ENCODE results near the gene LNPEP.

DNA sequence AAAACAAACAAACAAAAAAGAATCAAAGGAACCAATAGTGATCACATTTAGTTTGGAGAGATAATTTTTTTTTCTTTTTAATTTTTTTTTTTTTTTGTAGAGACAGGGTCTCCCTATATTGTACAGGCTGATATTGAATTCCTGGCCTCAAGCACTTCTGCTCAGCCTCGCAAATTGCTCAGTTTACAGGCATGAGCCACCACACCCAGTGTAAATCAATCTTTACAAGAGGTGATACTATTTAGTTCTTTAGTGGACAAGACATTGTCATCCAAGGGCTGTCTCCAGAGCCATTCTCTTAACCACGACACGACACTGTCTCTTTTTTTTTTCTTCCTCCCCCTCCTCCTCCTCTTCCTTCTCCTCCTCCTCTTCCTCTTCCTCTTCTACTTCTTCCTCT is 30.0 kb upstream of the LNPEP start:
- TF ChIP-seq SP1 (IDR thresholded peaks at IDR 0.05) (no peak), SP1 (CRISPR knock-in tag; IDR thresholded peaks at IDR 0.05) (no peak), KDM1A (CRISPR knock-in tag; IDR thresholded peaks at IDR 0.05) (no peak), NFIC (IDR thresholded peaks at IDR 0.05; ENCODE audit: low read length) (no peak), EZH2 (conservative IDR thresholded peaks at IDR 0.05; ENCODE audit: low read depth, low read length) (no peak), CHD2 (IDR thresholded peaks at IDR 0.05; ENCODE audit: low read depth, low read length) (no peak), MEIS1 (CRISPR knock-in tag; IDR thresholded peaks at IDR 0.05; ENCODE audit: borderline replicate concordance) (no peak), TAF1 (CRISPR knock-in tag; IDR thresholded peaks at IDR 0.05) (no peak), EED (CRISPR knock-in tag; IDR thresholded peaks at IDR 0.05) (no peak)
- TF ChIP-seq, protein P1, sequence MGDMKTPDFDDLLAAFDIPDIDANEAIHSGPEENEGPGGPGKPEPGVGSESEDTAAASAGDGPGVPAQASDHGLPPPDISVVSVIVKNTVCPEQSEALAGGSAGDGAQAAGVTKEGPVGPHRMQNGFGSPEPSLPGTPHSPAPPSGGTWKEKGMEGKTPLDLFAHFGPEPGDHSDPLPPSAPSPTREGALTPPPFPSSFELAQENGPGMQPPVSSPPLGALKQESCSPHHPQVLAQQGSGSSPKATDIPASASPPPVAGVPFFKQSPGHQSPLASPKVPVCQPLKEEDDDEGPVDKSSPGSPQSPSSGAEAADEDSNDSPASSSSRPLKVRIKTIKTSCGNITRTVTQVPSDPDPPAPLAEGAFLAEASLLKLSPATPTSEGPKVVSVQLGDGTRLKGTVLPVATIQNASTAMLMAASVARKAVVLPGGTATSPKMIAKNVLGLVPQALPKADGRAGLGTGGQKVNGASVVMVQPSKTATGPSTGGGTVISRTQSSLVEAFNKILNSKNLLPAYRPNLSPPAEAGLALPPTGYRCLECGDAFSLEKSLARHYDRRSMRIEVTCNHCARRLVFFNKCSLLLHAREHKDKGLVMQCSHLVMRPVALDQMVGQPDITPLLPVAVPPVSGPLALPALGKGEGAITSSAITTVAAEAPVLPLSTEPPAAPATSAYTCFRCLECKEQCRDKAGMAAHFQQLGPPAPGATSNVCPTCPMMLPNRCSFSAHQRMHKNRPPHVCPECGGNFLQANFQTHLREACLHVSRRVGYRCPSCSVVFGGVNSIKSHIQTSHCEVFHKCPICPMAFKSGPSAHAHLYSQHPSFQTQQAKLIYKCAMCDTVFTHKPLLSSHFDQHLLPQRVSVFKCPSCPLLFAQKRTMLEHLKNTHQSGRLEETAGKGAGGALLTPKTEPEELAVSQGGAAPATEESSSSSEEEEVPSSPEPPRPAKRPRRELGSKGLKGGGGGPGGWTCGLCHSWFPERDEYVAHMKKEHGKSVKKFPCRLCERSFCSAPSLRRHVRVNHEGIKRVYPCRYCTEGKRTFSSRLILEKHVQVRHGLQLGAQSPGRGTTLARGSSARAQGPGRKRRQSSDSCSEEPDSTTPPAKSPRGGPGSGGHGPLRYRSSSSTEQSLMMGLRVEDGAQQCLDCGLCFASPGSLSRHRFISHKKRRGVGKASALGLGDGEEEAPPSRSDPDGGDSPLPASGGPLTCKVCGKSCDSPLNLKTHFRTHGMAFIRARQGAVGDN (CRISPR knock-in tag; IDR thresholded peaks at IDR 0.05) = no peak
- TF ChIP-seq, protein P2, sequence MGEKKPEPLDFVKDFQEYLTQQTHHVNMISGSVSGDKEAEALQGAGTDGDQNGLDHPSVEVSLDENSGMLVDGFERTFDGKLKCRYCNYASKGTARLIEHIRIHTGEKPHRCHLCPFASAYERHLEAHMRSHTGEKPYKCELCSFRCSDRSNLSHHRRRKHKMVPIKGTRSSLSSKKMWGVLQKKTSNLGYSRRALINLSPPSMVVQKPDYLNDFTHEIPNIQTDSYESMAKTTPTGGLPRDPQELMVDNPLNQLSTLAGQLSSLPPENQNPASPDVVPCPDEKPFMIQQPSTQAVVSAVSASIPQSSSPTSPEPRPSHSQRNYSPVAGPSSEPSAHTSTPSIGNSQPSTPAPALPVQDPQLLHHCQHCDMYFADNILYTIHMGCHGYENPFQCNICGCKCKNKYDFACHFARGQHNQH (CRISPR knock-in tag; IDR thresholded peaks at IDR 0.05) = no peak
- TF ChIP-seq, protein P3, sequence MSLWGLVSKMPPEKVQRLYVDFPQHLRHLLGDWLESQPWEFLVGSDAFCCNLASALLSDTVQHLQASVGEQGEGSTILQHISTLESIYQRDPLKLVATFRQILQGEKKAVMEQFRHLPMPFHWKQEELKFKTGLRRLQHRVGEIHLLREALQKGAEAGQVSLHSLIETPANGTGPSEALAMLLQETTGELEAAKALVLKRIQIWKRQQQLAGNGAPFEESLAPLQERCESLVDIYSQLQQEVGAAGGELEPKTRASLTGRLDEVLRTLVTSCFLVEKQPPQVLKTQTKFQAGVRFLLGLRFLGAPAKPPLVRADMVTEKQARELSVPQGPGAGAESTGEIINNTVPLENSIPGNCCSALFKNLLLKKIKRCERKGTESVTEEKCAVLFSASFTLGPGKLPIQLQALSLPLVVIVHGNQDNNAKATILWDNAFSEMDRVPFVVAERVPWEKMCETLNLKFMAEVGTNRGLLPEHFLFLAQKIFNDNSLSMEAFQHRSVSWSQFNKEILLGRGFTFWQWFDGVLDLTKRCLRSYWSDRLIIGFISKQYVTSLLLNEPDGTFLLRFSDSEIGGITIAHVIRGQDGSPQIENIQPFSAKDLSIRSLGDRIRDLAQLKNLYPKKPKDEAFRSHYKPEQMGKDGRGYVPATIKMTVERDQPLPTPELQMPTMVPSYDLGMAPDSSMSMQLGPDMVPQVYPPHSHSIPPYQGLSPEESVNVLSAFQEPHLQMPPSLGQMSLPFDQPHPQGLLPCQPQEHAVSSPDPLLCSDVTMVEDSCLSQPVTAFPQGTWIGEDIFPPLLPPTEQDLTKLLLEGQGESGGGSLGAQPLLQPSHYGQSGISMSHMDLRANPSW (CRISPR knock-in tag; IDR thresholded peaks at IDR 0.05; ENCODE audit: borderline replicate concordance) = no peak
- TF ChIP-seq, protein P4, sequence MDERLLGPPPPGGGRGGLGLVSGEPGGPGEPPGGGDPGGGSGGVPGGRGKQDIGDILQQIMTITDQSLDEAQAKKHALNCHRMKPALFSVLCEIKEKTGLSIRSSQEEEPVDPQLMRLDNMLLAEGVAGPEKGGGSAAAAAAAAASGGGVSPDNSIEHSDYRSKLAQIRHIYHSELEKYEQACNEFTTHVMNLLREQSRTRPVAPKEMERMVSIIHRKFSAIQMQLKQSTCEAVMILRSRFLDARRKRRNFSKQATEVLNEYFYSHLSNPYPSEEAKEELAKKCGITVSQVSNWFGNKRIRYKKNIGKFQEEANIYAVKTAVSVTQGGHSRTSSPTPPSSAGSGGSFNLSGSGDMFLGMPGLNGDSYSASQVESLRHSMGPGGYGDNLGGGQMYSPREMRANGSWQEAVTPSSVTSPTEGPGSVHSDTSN (CRISPR knock-in tag; IDR thresholded peaks at IDR 0.05) = no peak
- TF ChIP-seq, protein P5, sequence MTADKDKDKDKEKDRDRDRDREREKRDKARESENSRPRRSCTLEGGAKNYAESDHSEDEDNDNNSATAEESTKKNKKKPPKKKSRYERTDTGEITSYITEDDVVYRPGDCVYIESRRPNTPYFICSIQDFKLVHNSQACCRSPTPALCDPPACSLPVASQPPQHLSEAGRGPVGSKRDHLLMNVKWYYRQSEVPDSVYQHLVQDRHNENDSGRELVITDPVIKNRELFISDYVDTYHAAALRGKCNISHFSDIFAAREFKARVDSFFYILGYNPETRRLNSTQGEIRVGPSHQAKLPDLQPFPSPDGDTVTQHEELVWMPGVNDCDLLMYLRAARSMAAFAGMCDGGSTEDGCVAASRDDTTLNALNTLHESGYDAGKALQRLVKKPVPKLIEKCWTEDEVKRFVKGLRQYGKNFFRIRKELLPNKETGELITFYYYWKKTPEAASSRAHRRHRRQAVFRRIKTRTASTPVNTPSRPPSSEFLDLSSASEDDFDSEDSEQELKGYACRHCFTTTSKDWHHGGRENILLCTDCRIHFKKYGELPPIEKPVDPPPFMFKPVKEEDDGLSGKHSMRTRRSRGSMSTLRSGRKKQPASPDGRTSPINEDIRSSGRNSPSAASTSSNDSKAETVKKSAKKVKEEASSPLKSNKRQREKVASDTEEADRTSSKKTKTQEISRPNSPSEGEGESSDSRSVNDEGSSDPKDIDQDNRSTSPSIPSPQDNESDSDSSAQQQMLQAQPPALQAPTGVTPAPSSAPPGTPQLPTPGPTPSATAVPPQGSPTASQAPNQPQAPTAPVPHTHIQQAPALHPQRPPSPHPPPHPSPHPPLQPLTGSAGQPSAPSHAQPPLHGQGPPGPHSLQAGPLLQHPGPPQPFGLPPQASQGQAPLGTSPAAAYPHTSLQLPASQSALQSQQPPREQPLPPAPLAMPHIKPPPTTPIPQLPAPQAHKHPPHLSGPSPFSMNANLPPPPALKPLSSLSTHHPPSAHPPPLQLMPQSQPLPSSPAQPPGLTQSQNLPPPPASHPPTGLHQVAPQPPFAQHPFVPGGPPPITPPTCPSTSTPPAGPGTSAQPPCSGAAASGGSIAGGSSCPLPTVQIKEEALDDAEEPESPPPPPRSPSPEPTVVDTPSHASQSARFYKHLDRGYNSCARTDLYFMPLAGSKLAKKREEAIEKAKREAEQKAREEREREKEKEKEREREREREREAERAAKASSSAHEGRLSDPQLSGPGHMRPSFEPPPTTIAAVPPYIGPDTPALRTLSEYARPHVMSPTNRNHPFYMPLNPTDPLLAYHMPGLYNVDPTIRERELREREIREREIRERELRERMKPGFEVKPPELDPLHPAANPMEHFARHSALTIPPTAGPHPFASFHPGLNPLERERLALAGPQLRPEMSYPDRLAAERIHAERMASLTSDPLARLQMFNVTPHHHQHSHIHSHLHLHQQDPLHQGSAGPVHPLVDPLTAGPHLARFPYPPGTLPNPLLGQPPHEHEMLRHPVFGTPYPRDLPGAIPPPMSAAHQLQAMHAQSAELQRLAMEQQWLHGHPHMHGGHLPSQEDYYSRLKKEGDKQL (CRISPR knock-in tag; IDR thresholded peaks at IDR 0.05; ENCODE audit: low read depth) = no peak

Measured in HepG2 (cell line).